Measurements from ENCODE around the gene PLCH1.
"Not testable (repeated sequence)": the region's sequence is repeated elsewhere in the genome, so short reads cannot be mapped to it uniquely, and the experiment has no call there.

Gene PLCH1

GRCh38 chr3:155641956-155642355 is 102.9 kb downstream of the PLCH1 start:
- DNase-seq, result no peak

GRCh38 chr3:155640098-155640497 is 104.8 kb downstream of the PLCH1 start:
- no peak for DNase-seq

- DNase-seq, result no peak
Observed at GRCh38 chr3:155639462-155640055, 105.3 kb downstream of the PLCH1 start.

- DNase-seq, result not testable (repeated sequence)
Observed at GRCh38 chr3:155638461-155638860, 106.4 kb downstream of the PLCH1 start.

- no peak for DNase-seq
Observed at GRCh38 chr3:155637567-155637966, 107.3 kb downstream of the PLCH1 start.

GRCh38 chr3:155635056-155635455 is 109.8 kb downstream of the PLCH1 start:
- no peak for DNase-seq

GRCh38 chr3:155634121-155634719 is 110.7 kb downstream of the PLCH1 start:
- no peak for DNase-seq

- DNase-seq, result no peak
Observed at GRCh38 chr3:155631323-155632019, 113.4 kb downstream of the PLCH1 start.

- DNase-seq, result no peak
Observed at GRCh38 chr3:155629556-155629955, 115.3 kb downstream of the PLCH1 start.

GRCh38 chr3:155629056-155629455 is 115.8 kb downstream of the PLCH1 start:
- DNase-seq, result no peak

GRCh38 chr3:155622647-155623046 is 122.2 kb downstream of the PLCH1 start:
- DNase-seq, result not testable (repeated sequence)

GRCh38 chr3:155620552-155620951 is 124.3 kb downstream of the PLCH1 start:
- not testable (repeated sequence) for DNase-seq

- DNase-seq, result no peak
Observed at GRCh38 chr3:155619118-155619915, 125.6 kb downstream of the PLCH1 start.

- DNase-seq, result no peak
Observed at GRCh38 chr3:155618543-155618942, 126.3 kb downstream of the PLCH1 start.

GRCh38 chr3:155617346-155617925 is 127.4 kb downstream of the PLCH1 start:
- no peak for DNase-seq

GRCh38 chr3:155615141-155615540 is 129.7 kb downstream of the PLCH1 start:
- DNase-seq, result not testable (repeated sequence)

GRCh38 chr3:155614410-155614809 is 130.5 kb downstream of the PLCH1 start:
- not testable (repeated sequence) for DNase-seq

GRCh38 chr3:155611456-155611855 is 133.4 kb downstream of the PLCH1 start:
- no peak for DNase-seq

GRCh38 chr3:155609586-155609985 is 135.3 kb downstream of the PLCH1 start:
- no peak for DNase-seq

GRCh38 chr3:155608228-155608920 is 136.5 kb downstream of the PLCH1 start:
- no peak for DNase-seq

GRCh38 chr3:155607761-155608160 is 137.1 kb downstream of the PLCH1 start:
- no peak for DNase-seq

GRCh38 chr3:155605571-155605970 is 139.3 kb downstream of the PLCH1 start:
- no peak for DNase-seq
